Measurements from ENCODE around the gene C17orf100.

The C17orf100 gene

GRCh38 chr17:6695565-6695964 lies 44.0 kb downstream of the C17orf100 start:
- no peaks in the 10 kb centered on the region for H3K4me1 ChIP-seq (ENCODE audit: control insufficient read depth, insufficient read depth, low read length)
- H3K4me3 ChIP-seq (ENCODE audit: low read depth, low read length): no peak overlapping the region
- no peaks in the 10 kb centered on the region for H3K27me3 ChIP-seq (ENCODE audit: control insufficient read depth, insufficient read depth, low read length)
- no peaks in the 10 kb centered on the region for H3K36me3 ChIP-seq (ENCODE audit: control insufficient read depth, insufficient read depth, low read length)
- no peaks in the 10 kb centered on the region for H3K9me3 ChIP-seq (ENCODE audit: control insufficient read depth, insufficient read depth, low read length)
- H3K9ac ChIP-seq (ENCODE audit: low read depth, low read length): no peak overlapping the region
- H3K27ac ChIP-seq (ENCODE audit: low read depth, low read length): no peak overlapping the region

DNA sequence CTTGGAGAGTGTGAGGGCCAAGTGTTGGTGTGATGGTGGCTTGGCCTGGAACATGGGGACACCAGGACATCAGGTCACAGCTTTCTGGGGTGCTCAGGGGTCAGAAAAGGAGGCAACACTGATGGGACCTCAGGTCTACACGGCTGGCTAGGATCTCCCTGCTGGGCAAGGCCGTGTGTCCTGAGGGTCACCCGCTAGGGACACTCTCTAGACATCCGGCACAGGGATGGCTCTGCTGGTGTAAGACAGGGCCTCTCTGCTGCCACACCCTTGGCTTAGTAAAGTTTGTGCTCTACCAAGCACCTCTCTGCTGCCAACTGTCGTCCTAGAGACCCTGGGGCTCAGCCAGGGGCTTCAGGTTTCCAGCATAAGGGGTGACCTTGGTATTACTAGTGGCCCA lies 45.3 kb downstream of the C17orf100 start:
- no peak overlapping the region for H3K9ac ChIP-seq (ENCODE audit: low read depth, low read length)
- no peak overlapping the region for H3K27ac ChIP-seq (ENCODE audit: low read depth, low read length)
- no peaks in the 10 kb centered on the region; the same call in 1 of the 2 replicates for H3K27me3 ChIP-seq (ENCODE audit: control insufficient read depth, insufficient read depth, low read length)
- H3K36me3 ChIP-seq (ENCODE audit: control insufficient read depth, insufficient read depth, low read length): no peaks in the 10 kb centered on the region
- H3K9me3 ChIP-seq (ENCODE audit: control insufficient read depth, insufficient read depth, low read length): no peaks in the 10 kb centered on the region
- H3K4me3 ChIP-seq (ENCODE audit: low read depth, low read length): no peak overlapping the region
- H3K4me1 ChIP-seq (ENCODE audit: control insufficient read depth, insufficient read depth, low read length): no peaks in the 10 kb centered on the region

- Histone ChIP-seq H3K27me3 (ENCODE audit: control insufficient read depth, insufficient read depth, low read length) (no peaks in the 10 kb centered on the region; the same call in 1 of the 2 replicates), H3K4me1 (ENCODE audit: control insufficient read depth, insufficient read depth, low read length) (no peaks in the 10 kb centered on the region), H3K4me3 (ENCODE audit: low read depth, low read length) (no peak overlapping the region), H3K9me3 (ENCODE audit: control insufficient read depth, insufficient read depth, low read length) (no peaks in the 10 kb centered on the region), H3K9ac (ENCODE audit: low read depth, low read length) (no peak overlapping the region), H3K27ac (ENCODE audit: low read depth, low read length) (no peak overlapping the region), H3K36me3 (ENCODE audit: control insufficient read depth, insufficient read depth, low read length) (no peaks in the 10 kb centered on the region)
Observed at GRCh38 chr17:6698004-6698403, 46.4 kb downstream of the C17orf100 start.

- Histone ChIP-seq H3K4me1 (ENCODE audit: control insufficient read depth, insufficient read depth, low read length) (no peaks in the 10 kb centered on the region), H3K4me3 (ENCODE audit: low read depth, low read length) (no peak overlapping the region), H3K27ac (ENCODE audit: low read depth, low read length) (no peak overlapping the region), H3K27me3 (ENCODE audit: control insufficient read depth, insufficient read depth, low read length) (no peaks in the 10 kb centered on the region; the same call in 1 of the 2 replicates), H3K36me3 (ENCODE audit: control insufficient read depth, insufficient read depth, low read length) (no peaks in the 10 kb centered on the region), H3K9me3 (ENCODE audit: control insufficient read depth, insufficient read depth, low read length) (no peaks in the 10 kb centered on the region), H3K9ac (ENCODE audit: low read depth, low read length) (no peak overlapping the region)
Observed at GRCh38 chr17:6699997-6700947, 48.7 kb downstream of the C17orf100 start.

- no peak overlapping the region for H3K9ac ChIP-seq (ENCODE audit: low read depth, low read length)
- no peak overlapping the region for H3K27ac ChIP-seq (ENCODE audit: low read depth, low read length)
- no peaks in the 10 kb centered on the region for H3K9me3 ChIP-seq (ENCODE audit: control insufficient read depth, insufficient read depth, low read length)
- no peaks in the 10 kb centered on the region for H3K4me1 ChIP-seq (ENCODE audit: control insufficient read depth, insufficient read depth, low read length)
- H3K27me3 ChIP-seq (ENCODE audit: control insufficient read depth, insufficient read depth, low read length): no peaks in the 10 kb centered on the region; the same call in 1 of the 2 replicates
- no peak overlapping the region for H3K4me3 ChIP-seq (ENCODE audit: low read depth, low read length)
- H3K36me3 ChIP-seq (ENCODE audit: control insufficient read depth, insufficient read depth, low read length): no peaks in the 10 kb centered on the region
Observed at GRCh38 chr17:6700948-6701307, 49.4 kb downstream of the C17orf100 start.

GRCh38 chr17:6701719-6702118 lies 50.2 kb downstream of the C17orf100 start:
- no peak overlapping the region for H3K4me3 ChIP-seq (ENCODE audit: low read depth, low read length)
- H3K27ac ChIP-seq (ENCODE audit: low read depth, low read length): no peak overlapping the region
- H3K4me1 ChIP-seq (ENCODE audit: control insufficient read depth, insufficient read depth, low read length): no peaks in the 10 kb centered on the region
- H3K9me3 ChIP-seq (ENCODE audit: control insufficient read depth, insufficient read depth, low read length): no peaks in the 10 kb centered on the region
- H3K36me3 ChIP-seq (ENCODE audit: control insufficient read depth, insufficient read depth, low read length): no peaks in the 10 kb centered on the region
- no peak overlapping the region for H3K9ac ChIP-seq (ENCODE audit: low read depth, low read length)
- H3K27me3 ChIP-seq (ENCODE audit: control insufficient read depth, insufficient read depth, low read length): no peaks in the 10 kb centered on the region; the same call in 1 of the 2 replicates

DNA sequence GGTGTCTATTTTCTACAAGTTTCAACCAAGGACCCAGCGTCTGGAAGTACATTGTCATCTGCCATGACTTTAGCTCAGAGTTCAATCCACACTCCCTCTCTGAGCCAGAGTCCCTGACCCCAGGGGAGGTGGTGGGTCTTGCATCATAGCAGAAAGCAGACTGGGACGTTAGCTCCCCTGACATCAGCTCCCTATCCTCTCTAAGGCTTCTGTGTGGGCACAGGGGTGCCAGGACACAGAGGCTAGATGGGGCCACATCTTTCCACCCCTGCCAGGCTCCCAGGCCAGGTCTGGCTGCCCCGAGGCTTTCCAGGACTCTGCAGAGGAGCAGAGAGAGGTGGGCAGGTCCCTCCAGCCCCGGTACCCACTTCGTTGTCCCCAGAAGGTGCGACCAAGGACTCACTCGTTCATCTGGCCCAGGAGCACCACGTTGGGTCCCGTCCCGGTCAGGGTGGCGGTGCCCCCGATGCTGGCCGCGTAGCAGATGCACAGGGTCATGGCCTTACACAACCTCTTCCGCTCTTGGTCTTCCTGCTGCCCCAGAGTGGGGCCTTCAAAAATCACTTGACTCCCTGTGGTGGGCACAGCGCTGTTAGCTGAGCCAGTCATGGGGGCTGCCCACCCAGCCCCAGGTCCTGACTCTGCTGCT lies 51.1 kb downstream of the C17orf100 start:
- Histone ChIP-seq H3K36me3 (ENCODE audit: control insufficient read depth, insufficient read depth, low read length) (no peaks in the 10 kb centered on the region), H3K27me3 (ENCODE audit: control insufficient read depth, insufficient read depth, low read length) (no peaks in the 10 kb centered on the region; the same call in 1 of the 2 replicates), H3K27ac (ENCODE audit: low read depth, low read length) (no peak overlapping the region), H3K4me1 (ENCODE audit: control insufficient read depth, insufficient read depth, low read length) (no peaks in the 10 kb centered on the region), H3K9me3 (ENCODE audit: control insufficient read depth, insufficient read depth, low read length) (no peaks in the 10 kb centered on the region), H3K4me3 (ENCODE audit: low read depth, low read length) (no peak overlapping the region), H3K9ac (ENCODE audit: low read depth, low read length) (no peak overlapping the region)

All from HUES48 (cell line).